ENCODE measurements around the gene ZBTB40.

The ZBTB40 gene

DNA sequence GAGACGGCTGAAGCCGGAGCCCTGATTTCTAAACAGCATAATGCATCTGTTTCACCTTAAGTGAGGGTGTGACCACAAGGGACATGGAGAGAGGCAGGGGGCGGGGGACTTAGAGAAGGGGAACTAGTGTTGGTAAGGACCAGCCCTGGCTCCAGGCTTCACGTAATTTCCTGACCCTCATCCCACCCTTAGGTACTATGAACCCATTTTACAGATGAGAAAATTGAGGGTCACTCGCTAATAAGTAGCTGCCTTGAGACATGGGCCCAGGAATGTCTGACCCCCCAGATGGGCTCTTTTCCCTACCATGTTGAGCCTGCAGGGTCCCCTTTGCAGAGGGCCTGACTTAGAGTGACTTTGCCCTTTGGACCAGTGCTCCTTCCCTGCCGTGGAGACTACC is 116.3 kb downstream of the ZBTB40 start:
- no peaks in the 10 kb centered on the region for H3K9me3 ChIP-seq (ENCODE audit: low read length)
- H3K27ac ChIP-seq (ENCODE audit: low read depth, low read length, poor library complexity, severe bottlenecking): no peak overlapping the region
- no peaks in the 10 kb centered on the region for H3F3A ChIP-seq (ENCODE audit: insufficient read depth, low read length)
- no peaks in the 10 kb centered on the region for H4K20me1 ChIP-seq (ENCODE audit: insufficient read depth, low read length)
- H2AFZ ChIP-seq (ENCODE audit: low read length): no peak overlapping the region
- no peak overlapping the region for H3K4me2 ChIP-seq (ENCODE audit: low read length)
- no peaks in the 10 kb centered on the region for H3K4me1 ChIP-seq (ENCODE audit: insufficient read depth, low read length, severe bottlenecking)
- no peak overlapping the region for H3K9ac ChIP-seq (ENCODE audit: low read length)
- no peaks in the 10 kb centered on the region for H3K79me2 ChIP-seq (ENCODE audit: insufficient read depth, low read length)
- no peaks in the 10 kb centered on the region for H3K27me3 ChIP-seq (ENCODE audit: insufficient read depth, low read length)
- TF ChIP-seq, protein P1, sequence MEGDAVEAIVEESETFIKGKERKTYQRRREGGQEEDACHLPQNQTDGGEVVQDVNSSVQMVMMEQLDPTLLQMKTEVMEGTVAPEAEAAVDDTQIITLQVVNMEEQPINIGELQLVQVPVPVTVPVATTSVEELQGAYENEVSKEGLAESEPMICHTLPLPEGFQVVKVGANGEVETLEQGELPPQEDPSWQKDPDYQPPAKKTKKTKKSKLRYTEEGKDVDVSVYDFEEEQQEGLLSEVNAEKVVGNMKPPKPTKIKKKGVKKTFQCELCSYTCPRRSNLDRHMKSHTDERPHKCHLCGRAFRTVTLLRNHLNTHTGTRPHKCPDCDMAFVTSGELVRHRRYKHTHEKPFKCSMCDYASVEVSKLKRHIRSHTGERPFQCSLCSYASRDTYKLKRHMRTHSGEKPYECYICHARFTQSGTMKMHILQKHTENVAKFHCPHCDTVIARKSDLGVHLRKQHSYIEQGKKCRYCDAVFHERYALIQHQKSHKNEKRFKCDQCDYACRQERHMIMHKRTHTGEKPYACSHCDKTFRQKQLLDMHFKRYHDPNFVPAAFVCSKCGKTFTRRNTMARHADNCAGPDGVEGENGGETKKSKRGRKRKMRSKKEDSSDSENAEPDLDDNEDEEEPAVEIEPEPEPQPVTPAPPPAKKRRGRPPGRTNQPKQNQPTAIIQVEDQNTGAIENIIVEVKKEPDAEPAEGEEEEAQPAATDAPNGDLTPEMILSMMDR (IDR thresholded peaks at IDR 0.05; ENCODE audit: low read length): no peak
- TF ChIP-seq EZH2 (IDR thresholded peaks at IDR 0.05; ENCODE audit: borderline replicate concordance, low read length): no peak
- H3K9me2 ChIP-seq (ENCODE audit: low read depth, low read length): no peaks in the 10 kb centered on the region
- no peak overlapping the region for H3K4me3 ChIP-seq (ENCODE audit: low read depth, low read length, poor library complexity, severe bottlenecking)
- H3K36me3 ChIP-seq (ENCODE audit: insufficient read depth, low read length): no peaks in the 10 kb centered on the region

DNA sequence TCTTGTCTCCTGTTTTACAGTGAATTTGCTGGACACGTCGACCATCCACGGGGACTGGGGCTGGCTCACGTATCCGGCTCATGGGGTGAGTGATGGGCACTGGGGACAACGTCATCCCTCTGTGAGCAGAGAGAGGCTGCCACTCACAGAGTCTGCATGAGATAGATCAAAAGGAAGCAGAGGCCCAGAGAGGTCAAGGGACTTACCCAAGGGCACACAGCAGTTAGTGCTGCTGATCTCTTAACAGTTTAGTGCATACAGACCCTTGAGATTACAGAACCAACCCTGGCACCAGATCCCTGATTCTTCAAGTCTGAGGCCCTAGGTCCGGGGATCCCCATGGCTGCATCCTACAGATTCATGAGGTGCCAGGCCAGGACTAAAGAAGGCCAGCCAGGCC is 117.6 kb downstream of the ZBTB40 start:
- no peaks in the 10 kb centered on the region for H3K9me3 ChIP-seq (ENCODE audit: low read length)
- TF ChIP-seq, protein P1 (IDR thresholded peaks at IDR 0.05; ENCODE audit: low read length): no peak
- TF ChIP-seq EZH2 (IDR thresholded peaks at IDR 0.05; ENCODE audit: borderline replicate concordance, low read length): no peak

DNA sequence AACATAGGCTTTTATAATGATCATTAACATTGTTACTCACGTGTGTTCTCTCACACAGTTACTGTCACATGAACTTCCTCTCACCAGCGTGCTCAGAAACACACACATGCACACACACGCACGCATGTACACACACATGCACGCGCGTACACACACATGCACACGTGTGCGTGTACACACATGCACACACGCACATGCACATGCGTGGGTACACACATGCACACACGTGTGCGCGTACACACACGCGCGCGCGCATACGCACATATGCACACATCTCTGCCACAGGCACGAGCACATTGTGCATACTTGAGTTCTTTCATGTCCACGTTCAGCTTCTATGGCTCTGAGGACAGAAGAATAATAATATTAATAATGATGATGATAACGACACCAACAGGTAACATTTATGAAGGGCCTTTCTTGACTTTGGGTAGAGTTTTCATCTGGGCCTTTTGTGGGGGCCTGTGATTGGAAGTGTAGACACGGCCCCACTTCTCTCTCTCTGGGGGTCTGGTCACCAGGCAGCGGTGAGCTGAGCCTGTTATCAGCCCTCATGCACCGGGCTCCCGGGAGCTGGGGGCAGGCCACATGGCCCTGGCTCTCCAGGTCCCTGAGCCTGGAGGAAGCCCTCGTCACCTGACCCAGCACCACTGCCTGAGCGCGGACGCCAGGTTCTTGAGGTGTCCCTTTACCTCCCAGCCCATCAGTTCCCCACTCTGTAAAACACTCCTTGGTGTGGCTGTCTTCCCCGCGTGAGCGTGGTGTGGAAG is 118.7 kb downstream of the ZBTB40 start:
- Histone ChIP-seq H3K4me1 (ENCODE audit: insufficient read depth, low read length, severe bottlenecking) (no peaks in the 10 kb centered on the region), H3K9me2 (ENCODE audit: low read depth, low read length) (no peaks in the 10 kb centered on the region), H4K20me1 (ENCODE audit: insufficient read depth, low read length) (no peaks in the 10 kb centered on the region), H3K79me2 (ENCODE audit: insufficient read depth, low read length) (no peaks in the 10 kb centered on the region), H3K36me3 (ENCODE audit: insufficient read depth, low read length) (no peaks in the 10 kb centered on the region), H3K4me3 (ENCODE audit: low read depth, low read length, poor library complexity, severe bottlenecking) (no peak overlapping the region), H3K4me2 (ENCODE audit: low read length) (no peak overlapping the region), H3K9me3 (ENCODE audit: low read length) (no peaks in the 10 kb centered on the region), H3K27ac (ENCODE audit: low read depth, low read length, poor library complexity, severe bottlenecking) (no peak overlapping the region), H3K27me3 (ENCODE audit: insufficient read depth, low read length) (peaks cover 5% of the 10 kb centered on the region; the same call in 1 of the 2 replicates), H3K9ac (ENCODE audit: low read length) (no peak overlapping the region), H2AFZ (ENCODE audit: low read length) (no peak overlapping the region), H3F3A (ENCODE audit: insufficient read depth, low read length) (no peaks in the 10 kb centered on the region)
- TF ChIP-seq EZH2 (IDR thresholded peaks at IDR 0.05; ENCODE audit: borderline replicate concordance, low read length): no peak
- TF ChIP-seq, protein P1 (IDR thresholded peaks at IDR 0.05; ENCODE audit: low read length): no peak

More for the DNA sequence above, 117.6 kb downstream of the ZBTB40 start:
- H3K36me3 ChIP-seq (ENCODE audit: insufficient read depth, low read length): no peaks in the 10 kb centered on the region
- H3K9me2 ChIP-seq (ENCODE audit: low read depth, low read length): no peaks in the 10 kb centered on the region
- H3K79me2 ChIP-seq (ENCODE audit: insufficient read depth, low read length): no peaks in the 10 kb centered on the region
- no peaks in the 10 kb centered on the region for H4K20me1 ChIP-seq (ENCODE audit: insufficient read depth, low read length)
- no peaks in the 10 kb centered on the region for H3F3A ChIP-seq (ENCODE audit: insufficient read depth, low read length)
- no peaks in the 10 kb centered on the region for H3K4me1 ChIP-seq (ENCODE audit: insufficient read depth, low read length, severe bottlenecking)
- H3K4me2 ChIP-seq (ENCODE audit: low read length): no peak overlapping the region
- H3K27me3 ChIP-seq (ENCODE audit: insufficient read depth, low read length): peaks cover 5% of the 10 kb centered on the region; the same call in 1 of the 2 replicates
- no peak overlapping the region for H3K4me3 ChIP-seq (ENCODE audit: low read depth, low read length, poor library complexity, severe bottlenecking)
- no peak overlapping the region for H3K27ac ChIP-seq (ENCODE audit: low read depth, low read length, poor library complexity, severe bottlenecking)
- no peak overlapping the region for H3K9ac ChIP-seq (ENCODE audit: low read length)
- H2AFZ ChIP-seq (ENCODE audit: low read length): no peak overlapping the region

Measured in OCI-LY1 (cell line).